A172 (cell line): Measurements from ENCODE around the gene DYSF. TPM values are rescaled to one million over a fixed set of nuclear protein-coding genes. Genes with fewer than 3 reads are reported as not detected.

Source experiments
- DNase-seq: peaks from one replicate; pipeline ENCODE4 v3.0.0-alpha.2; 2015; ENCODE audit warnings: low spot score
- total RNA-seq: library from RNA; depleted of rRNA; stranded (reverse); fragments of >200 nt; shearing (Covaris generic); gene quantifications from 2 replicates; pipeline ENCODE4 v1.2.3, GENCODE V29; 2014

The DYSF gene
- total RNA-seq, 1 experiment from 2014 or later: 13.6 TPM

DNA sequence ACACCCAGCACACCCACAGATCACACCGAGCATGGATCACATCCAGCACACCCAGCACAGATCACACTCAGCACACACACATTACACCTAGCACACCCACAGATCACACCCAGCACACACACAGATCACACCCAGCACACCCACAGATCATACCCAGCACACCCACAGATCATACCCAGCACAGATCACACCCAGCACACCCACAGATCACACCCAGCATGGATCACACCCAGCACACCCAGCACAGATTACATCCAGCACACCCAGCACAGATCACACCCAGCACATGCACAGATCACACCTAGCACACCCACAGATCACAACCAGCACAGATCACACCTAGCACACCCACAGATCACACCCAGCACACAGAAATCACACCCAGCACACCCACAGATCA, 118.6 kb downstream of the DYSF start:
- DNase-seq: no peak

DNA sequence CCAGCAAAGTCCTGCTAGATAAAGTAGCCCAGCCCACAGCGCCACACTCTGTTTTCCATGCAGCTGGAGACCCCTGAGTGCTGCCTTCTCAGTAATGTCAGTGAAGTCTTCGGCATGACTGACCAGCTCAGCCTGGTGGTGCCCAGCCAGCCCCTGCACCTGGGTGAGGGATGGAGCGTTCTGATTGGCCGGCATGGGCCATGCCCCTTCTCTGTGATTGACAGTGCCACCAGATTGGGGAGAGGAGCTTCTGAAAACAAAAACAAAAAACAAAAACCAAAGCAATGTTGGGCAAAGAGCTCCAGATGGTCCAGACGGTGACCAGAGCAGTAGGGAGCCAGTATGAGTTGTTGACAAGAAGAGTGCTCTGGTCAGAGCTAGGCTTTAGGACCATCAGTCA, 122.6 kb downstream of the DYSF start:
- no peak for DNase-seq

DNA sequence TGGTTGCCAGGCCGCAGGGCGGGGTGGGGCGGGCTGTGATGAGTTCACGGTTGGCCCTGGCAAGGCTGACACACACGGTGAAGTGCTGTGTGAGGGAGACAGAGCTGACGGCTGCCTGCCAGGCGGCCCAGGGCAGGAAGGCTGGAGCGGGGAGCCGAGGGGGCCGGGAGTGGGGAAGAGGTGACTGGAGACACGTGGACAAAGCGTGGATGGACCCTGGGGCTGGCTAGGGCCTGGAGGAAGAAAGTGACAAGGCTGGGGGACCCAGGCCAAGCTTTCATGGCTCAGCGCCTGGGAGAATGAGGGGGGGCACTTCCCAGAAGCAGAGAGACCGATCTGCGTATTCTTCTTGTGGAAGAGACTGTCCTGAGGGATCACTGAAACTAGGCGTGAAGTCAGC, 123.2 kb downstream of the DYSF start:
- no peak for DNase-seq

DNA sequence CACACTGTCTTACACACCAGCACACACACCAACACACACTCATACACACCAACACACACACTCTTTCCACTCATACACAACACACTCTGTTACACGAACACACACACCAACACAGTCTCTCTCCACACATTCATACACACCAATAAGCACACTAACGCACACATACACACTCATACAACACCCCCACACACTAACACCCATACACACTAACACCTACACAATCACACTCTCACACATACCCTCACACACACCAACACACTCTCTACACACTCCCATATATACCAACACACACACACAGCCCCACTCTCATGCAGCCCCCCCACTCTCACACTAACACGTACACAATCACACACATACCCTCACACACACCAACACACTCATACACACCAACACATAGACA, 123.8 kb downstream of the DYSF start:
- no peak for DNase-seq

DNA sequence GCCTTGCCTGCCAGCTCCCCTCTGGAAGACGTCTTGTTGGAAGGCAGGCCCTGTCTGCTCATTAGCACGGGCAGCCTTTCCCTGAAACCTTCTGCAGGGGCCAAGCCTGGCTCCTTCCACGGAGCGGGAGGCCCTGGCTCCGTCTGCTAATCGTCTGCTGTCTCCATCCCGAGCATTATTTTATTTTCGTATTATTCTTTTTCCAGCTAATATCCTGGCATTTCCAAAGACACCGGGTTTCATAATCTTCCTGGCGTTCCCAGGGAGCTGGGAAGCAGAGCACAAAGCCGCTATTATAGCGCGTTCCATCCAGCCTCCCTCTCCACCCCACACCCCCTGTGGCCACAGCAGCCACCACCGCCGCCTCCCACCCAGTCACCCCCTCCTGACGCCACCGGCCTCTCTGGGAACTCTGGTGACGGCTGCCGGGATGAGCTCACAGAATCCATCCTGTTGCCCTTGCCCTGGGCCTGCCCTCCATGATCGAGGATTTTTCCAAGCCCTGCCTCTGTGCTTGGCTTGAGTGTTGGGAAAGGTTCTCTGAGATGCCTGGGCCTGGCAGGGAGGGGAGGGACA, 125.5 kb downstream of the DYSF start:
- DNase-seq: no peak

DNA sequence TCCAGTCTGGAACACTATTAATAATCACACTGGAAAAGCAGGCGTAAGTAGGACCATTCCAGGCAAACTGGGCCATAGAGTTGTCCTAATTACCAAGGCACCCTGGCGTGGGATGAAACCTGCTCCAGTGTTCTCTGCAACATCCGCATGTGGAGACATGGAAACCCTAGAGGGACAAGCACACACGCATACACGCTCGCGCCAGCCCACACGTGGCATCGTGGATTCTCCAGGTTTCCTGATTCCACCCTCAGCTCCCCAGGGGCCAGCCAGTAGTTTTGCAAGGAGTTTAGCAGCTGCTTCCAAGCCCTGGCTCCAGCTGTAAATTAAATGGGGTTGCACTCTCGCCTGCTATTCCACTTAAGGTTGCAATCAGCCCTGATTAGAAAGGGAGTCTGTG, 127.7 kb downstream of the DYSF start:
- DNase-seq: no peak

DNA sequence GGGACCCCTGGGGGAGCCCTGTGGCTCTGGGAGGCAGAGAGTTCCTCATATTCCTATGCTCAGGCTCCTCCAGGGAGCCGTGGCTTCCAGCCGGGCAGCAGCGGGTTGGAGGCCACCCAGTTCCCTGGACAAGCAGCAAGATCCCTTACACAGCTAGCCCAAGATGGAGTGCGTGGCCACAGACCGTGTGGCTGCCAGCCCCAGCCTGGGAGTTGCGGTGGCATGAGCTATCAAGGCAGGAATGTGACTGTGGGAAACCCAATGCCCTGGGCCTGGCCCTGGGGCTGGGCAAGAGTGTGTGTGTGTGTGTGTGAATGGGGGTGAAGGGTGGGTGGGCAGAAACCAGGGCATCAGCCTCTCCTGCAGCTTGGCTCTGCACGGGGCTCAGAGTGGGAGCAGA, 130.5 kb downstream of the DYSF start:
- DNase-seq: no peak

DNA sequence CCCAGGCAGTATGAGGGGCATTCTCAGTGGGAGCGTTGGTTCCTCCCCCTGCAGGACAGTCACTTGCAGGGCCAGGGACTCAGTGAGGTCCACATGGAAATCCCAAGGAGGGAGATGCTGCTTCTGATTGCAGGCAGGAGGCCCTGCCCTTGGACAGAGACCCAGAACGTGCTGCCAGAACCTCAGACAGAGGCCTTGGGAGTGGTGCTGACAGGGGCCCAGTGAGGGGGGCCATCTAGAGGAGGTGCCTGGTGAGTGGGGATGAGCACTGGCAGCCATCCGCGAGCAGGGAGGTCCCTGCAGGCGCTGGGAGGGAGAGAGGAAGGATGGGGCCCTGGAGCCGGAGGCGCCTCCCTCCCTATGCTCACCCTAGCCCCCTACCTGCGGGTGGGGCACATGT, 133.1 kb downstream of the DYSF start:
- no peak for DNase-seq

DNA sequence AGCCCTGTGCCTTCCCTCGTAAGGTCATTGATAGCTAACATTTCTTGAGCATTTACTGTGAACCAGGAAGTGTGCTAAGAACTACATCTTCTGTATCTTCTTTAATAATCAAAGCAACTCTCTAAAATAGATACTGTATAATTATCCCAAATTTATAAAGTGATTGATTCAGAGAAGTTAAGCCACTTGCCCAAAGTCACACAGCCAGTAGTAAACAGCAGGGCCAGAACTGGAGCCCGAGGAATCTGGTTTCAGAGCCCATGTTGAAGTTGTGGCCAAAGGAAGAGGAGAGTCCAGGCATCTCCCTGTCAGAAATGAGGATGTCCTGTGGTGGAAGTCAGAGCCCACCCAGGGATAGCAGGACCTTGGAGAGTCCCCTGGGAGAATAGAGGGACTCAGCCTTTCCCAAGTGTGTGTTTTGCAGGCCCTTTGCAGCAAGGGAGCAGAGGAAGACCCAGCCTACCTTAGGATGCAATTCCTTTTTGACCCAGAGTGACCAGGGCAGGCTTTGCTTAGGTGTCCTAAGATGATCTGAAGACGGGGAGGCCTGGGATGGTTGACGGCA, 134.2 kb downstream of the DYSF start:
- DNase-seq: no peak

DNA sequence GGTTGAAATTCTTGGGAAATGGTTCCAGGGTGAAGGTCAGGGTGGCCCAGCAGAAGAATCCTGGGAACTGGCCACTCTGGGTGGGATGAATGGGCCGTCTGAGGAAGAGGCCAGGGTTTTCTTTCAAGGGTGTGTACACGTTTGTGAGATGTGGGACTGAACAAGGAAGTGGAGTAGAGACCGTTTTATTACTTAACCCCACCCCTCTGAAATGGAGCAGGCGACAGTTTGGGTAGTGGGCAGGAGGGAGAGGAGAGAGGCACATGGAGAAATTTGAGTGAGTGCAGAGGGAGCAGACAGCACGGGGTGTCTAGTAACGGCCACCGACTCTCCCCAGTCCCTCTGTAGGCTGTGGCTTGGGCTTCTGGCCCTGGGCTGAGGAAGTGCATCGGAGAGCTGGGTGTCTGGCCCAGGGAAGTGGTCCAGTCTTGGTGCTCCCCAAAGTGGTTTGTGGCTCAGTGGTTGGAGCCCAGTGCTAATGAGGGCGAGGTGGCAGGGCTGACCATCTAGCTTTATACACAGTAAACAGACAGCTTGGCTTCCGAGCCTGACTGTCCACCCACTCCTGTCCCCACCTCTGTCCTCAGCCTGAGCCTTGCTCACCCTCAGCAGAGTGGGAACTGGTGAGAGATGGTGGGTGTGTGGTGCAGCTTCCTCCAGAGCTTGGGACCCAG, 135.3 kb downstream of the DYSF start:
- no peak for DNase-seq

DNA sequence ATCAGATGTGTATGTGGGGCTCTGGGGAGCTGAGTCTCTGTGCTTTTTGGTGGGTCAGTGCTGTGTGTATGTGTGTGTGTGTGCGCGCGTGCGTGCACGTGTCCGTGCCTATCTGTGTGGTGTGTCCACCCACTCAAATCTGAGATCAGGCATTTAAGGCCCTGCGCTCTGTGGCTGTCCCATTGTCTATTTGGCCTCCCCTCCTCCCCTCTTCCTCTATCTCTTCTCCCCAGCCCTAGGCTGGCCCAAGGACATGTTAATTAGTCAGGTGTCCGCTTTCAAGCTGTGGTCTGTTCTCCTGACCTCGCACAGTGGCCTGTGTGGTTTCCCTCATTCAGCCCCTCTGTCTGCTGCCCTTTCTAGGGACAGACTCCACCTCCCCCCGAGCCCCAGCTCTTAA, 136.4 kb downstream of the DYSF start:
- no peak for DNase-seq

DNA sequence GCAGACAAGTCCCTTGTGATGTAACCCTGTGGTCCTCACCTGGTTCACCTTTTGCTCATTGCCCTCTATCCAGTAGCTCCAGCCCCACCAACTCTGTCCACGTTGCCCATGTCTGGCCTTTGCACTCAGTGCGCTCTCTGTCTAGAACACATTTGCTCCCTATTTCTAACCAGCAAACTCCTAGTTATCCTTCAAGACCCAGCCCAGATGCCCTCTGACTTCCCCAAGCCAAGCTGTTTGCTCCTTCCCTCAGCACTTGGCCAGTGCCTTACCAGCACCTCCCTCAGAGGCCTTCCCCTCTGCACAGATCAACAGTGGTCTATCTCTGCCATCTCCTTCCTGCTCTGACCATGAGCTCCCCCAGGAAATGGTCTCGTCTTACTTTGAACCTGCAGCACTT, 137.7 kb downstream of the DYSF start:
- no peak for DNase-seq

DNA sequence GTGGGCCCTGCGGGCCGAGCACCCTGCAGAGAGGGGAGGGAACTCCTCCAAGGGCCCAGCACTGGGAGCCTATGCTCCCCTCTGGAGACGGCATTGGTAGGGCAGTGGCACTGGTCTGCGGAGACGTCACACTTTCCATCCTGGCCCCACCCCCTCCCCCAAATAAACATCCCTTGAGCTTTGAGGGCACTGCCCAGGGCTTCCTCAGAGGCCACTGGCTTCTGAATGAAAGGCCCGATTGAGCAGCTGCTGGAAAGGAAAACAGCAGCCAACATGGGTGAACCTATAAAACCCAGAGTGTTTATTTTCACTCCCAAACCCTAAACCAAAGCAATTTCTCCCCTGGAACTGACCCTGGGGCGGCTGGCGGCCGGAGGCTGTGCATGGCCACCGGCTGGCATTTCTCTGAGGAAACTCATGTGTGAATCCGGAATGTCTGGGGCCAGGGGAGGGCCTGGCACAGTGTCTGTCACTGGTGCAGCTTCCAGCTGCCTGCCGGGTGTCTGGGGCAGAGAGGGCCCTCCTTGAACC, 138.9 kb downstream of the DYSF start:
- DNase-seq: no peak

DNA sequence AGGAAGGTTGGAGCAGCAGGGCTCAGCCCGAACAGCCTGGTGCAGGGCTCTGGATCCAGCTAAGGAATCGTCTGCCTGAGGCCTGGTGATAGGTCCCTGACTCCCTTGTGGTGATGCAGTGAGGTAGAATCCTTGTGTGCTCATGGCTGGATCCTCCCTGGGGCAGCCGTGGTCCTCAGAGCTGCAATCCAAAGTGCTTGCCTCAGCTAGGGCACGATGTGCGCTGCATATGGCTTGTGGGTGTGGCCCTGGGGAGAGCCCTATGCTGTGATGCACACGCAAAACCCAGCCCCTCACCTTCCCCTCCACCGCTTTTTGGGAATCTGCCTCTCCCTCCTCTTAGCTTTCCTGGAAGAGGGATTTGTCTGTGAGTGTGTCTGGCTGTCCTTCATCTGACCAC, 142.2 kb downstream of the DYSF start:
- DNase-seq: no peak

DNA sequence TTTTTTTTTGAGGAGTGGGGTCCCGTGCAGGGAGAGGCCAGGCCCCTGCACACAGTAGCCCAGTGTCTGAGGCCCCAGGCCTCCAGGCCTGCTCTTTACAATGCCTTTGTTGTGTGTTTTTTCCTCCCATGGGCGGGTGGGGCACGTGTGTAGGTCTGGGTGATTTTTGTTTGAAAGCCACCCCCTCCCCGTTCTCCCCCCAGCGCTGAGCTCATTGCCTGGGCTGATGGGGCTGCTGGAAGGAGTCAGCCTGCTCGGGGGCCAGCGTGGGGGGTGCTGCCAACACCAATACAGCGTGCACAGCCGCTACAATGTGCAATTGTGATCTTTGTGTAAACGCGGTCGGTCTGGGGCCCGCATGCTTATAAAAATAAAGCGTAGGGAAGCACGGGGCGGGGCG, 142.7 kb downstream of the DYSF start:
- DNase-seq: no peak

DNA sequence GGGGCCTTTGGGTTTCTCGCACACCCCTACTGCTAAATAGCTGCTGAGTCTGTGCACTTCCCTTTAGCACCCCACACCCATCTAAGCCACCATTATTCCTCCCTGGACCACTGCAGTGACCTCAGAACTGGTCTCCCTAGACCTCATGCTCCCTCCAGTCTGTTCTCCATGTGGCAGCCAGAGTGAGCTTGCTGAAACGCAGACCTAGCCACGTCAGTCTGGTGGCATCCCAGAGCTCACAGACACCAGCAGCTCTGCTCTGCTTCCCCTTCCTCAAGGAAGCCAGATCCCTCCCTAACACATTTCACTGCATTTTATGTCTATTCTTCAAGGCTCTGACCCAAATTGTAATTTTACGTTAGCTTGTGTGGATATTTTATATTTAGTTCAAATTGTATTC, 144.4 kb downstream of the DYSF start:
- DNase-seq: no peak

DNA sequence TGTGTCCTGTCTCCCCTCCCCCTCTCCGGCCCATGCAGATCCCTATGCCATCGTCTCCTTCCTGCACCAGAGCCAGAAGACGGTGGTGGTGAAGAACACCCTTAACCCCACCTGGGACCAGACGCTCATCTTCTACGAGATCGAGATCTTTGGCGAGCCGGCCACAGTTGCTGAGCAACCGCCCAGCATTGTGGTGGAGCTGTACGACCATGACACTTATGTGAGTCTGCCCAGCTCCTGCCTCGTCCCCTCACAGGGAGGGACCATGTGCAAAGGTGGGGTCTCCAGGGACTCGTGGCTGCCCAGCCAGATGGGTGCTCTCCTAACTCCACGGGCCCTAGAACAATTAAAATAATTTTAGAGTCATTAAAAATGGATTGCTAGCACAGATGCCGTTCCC, 145.2 kb downstream of the DYSF start:
- DNase-seq: no peak

DNA sequence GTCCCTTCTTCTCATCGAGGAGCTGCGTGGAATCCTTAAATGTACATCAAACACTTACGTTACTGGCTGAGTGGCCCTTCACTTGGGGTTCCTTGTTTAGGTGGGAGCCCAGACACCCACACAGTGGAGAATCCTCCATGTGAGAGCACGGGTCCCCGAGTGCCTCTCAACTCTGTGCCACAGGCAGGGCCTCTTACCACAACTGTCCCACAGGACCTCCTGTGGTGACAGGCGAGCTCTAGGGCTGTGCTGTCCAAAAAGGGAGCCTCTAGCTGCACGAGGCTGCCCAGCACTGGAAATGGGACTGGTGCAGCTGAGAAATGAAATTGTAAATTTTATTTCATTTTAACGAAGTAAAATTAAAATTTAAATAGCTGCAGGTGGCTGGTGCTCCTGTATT, 145.7 kb downstream of the DYSF start:
- DNase-seq: no peak

DNA sequence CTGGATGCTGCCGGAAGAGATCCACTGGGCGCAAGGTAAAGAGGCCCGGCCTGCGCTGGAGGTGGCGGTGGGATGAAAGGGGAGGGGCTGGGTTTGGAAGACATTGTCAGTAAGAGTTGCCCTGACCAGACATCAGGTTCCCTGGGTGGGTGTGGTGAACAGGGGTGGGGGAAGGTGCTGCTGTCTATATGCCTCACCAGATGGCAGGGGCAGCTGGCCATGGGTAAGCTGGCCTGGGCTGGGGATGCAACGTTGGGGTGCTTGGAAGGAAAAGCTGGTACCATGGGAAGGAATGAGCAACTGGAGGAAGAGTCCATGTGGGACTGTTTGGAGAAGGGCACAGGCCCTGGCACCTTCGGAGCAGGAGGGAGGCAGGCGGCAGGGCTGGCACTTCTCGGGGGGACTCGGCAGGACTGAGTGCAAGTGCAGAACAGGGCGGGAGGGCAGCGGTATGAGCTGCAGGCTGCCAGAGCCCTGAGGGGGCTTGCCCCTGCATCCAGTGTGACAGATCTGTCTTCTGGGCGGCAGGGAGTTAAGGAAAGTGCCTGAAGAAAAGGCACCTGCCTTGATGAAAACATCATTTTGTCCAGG, 146.4 kb downstream of the DYSF start:
- no peak for DNase-seq

DNA sequence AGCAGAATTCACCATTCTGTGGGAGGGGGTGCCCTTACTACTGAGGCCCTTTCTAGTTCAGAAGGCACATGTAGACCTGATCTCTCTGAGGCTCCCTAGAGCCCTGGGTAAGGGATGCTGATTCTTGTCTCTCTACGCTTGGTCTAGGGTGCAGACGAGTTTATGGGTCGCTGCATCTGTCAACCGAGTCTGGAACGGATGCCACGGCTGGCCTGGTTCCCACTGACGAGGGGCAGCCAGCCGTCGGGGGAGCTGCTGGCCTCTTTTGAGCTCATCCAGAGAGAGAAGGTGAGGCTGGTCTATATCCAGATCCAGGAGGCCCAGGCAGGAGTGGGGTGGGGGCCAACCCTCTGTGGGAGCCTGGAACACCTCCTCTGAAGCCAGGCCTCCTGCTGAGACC, 147.2 kb downstream of the DYSF start:
- DNase-seq: no peak

DNA sequence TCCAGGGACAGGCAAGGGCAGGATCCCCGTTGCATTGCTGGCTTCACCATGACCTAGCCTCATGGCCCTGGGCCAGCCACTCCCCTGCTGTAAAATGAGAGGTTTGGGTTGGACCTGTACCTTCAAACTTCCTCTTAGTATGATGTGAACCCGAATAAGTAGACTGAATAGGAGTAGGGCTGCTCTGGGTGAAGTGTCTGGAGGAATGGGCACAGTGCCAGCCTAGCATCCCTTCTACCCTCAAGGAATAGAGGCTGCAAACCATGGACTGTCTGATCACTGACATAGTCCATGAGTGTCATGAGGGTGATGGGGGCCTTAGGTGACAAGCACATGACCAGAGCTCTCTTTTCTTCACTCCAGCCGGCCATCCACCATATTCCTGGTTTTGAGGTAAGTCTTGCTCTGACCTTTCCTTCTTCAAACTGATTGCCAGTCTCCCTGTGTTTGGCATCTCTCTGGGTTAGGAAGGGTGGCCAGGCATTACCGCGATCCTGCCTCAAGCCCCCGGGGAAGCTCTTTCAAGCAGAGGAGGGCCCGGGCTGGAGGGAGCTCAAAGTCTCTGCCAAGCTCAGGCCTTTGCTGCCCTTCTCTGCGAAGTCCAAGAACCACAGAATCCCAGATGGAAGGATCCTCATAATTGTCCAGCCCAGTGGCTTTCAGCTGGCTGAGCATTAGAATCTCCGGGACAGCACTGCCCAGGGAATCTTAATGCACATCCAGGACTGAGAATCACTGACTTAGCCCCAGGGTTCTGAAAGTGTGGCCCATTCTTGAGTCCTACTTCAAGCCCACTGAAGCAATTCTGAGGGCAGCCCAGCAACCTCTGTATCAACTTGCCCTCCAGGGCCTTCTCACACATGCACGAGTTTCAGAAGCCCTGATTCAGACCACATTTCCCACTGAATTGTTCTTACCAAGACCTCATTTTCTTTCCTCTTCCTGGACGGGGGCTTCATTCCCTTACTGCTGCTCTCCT, 148.1 kb downstream of the DYSF start:
- DNase-seq: no peak

DNA sequence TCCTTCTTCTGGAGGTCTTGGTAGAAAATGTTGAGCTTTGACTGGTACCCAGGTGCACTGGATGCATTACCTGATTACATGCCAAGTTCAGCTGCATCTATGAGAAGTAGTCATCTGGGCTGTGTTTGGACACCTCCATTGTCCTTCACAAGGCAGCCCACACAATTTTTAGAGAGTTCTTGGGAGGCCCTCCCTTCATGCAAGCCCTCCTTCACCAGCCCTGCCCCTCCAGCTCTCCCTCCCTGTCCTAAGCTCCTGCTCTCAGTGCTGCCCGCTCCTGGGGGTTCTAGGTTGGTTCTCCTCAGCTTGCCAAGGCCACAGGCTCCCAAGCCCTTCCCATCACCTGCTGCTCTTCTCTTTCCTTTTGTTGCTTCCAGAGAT, 148.7 kb downstream of the DYSF start:
- no peak for DNase-seq
